ENCODE results near the gene HIF1AN.

DNA sequence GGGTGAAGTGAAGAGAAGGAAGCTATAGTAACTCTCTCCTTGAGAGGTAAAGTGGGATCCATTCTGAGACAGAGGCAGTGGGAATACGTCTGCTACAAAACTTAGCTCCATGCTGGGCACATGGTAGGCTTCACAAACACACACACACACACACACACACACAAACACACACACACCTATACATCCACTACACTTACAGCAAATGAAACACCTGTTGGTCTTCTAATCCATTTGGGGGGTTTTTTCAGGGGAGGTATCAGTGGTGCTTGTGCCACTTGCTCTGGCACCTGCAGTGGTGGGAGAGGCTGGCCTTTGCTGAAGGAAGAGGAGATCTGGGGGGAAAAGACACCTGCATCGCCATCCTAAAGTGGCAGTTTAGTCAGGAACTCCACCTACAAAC, 30.6 kb upstream of the HIF1AN start:
- TF ChIP-seq, protein P1, sequence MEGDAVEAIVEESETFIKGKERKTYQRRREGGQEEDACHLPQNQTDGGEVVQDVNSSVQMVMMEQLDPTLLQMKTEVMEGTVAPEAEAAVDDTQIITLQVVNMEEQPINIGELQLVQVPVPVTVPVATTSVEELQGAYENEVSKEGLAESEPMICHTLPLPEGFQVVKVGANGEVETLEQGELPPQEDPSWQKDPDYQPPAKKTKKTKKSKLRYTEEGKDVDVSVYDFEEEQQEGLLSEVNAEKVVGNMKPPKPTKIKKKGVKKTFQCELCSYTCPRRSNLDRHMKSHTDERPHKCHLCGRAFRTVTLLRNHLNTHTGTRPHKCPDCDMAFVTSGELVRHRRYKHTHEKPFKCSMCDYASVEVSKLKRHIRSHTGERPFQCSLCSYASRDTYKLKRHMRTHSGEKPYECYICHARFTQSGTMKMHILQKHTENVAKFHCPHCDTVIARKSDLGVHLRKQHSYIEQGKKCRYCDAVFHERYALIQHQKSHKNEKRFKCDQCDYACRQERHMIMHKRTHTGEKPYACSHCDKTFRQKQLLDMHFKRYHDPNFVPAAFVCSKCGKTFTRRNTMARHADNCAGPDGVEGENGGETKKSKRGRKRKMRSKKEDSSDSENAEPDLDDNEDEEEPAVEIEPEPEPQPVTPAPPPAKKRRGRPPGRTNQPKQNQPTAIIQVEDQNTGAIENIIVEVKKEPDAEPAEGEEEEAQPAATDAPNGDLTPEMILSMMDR (IDR thresholded peaks at IDR 0.05 in 8 of 11, conservative IDR thresholded peaks at IDR 0.05 in 3 of 11) = no peak
- no peak for TF ChIP-seq POLR2AphosphoS5 (IDR thresholded peaks at IDR 0.05)
